KG1 (cell line): ENCODE results near the gene BANK1.

Source experiments
- DNase-seq: peaks from one replicate; lab custom pipeline; 2025; lab: John Stamatoyannopoulos, UW

BANK1 gene

GRCh38 chr4:101790521-101791181 lies at the start of gene BANK1:
Gene BANK1 (plus strand): TSS chr4:101790730. CDS start chr4:101790881, 151 bp downstream.
- peak; percentile 87 for DNase-seq

- DNase-seq: no peak
Measured at GRCh38 chr4:101753721-101754120, 36.8 kb upstream of the BANK1 start.

GRCh38 chr4:101756181-101756580 lies 34.3 kb upstream of the BANK1 start:
- no peak for DNase-seq

- DNase-seq: no peak
Measured at GRCh38 chr4:101761405-101761804, 29.1 kb upstream of the BANK1 start.

GRCh38 chr4:101762025-101762424 lies 28.5 kb upstream of the BANK1 start:
- DNase-seq: no peak

GRCh38 chr4:101762534-101762933 lies 28.0 kb upstream of the BANK1 start:
- no peak for DNase-seq

- DNase-seq: no peak
Measured at GRCh38 chr4:101763576-101763975, 27.0 kb upstream of the BANK1 start.

GRCh38 chr4:101774807-101775206 lies 15.7 kb upstream of the BANK1 start:
- DNase-seq: no peak

- DNase-seq: no peak
Measured at GRCh38 chr4:101777431-101777830, 13.1 kb upstream of the BANK1 start.

GRCh38 chr4:101780284-101780683 lies 10.2 kb upstream of the BANK1 start:
- DNase-seq: no peak

GRCh38 chr4:101782546-101782945 lies 8.0 kb upstream of the BANK1 start:
- DNase-seq: no peak

GRCh38 chr4:101784957-101785356 lies 5.6 kb upstream of the BANK1 start:
- no peak for DNase-seq

GRCh38 chr4:101785486-101785885 lies 5.0 kb upstream of the BANK1 start:
- no peak for DNase-seq

GRCh38 chr4:101787701-101788316 lies 2.7 kb upstream of the BANK1 start:
- no peak for DNase-seq

- DNase-seq: no peak
Measured at GRCh38 chr4:101791182-101791558, 640 bp downstream of the BANK1 start.

- DNase-seq: no peak
Measured at GRCh38 chr4:101792056-101792590, 1.6 kb downstream of the BANK1 start.

GRCh38 chr4:101793397-101793796 lies 2.9 kb downstream of the BANK1 start:
- DNase-seq: no peak

GRCh38 chr4:101794806-101795205 lies 4.3 kb downstream of the BANK1 start:
- no peak for DNase-seq

- DNase-seq: no peak
Measured at GRCh38 chr4:101795704-101796103, 5.2 kb downstream of the BANK1 start.

- no peak for DNase-seq
Measured at GRCh38 chr4:101801958-101802357, 11.4 kb downstream of the BANK1 start.

GRCh38 chr4:101806914-101807313 lies 16.4 kb downstream of the BANK1 start:
- DNase-seq: no peak

GRCh38 chr4:101807351-101807750 lies 16.8 kb downstream of the BANK1 start:
- DNase-seq: no peak

- DNase-seq: no peak
Measured at GRCh38 chr4:101813604-101814003, 23.1 kb downstream of the BANK1 start.

GRCh38 chr4:101818362-101818761 lies 27.8 kb downstream of the BANK1 start:
- DNase-seq: no peak
